ENCODE results near the gene ARHGEF2. TPM values are rescaled to one million over a fixed set of nuclear protein-coding genes. Genes with fewer than 3 reads are reported as not detected.

Gene ARHGEF2
- total RNA-seq, 1 donor from 2014 or later, result 197 TPM

- DNase-seq (ENCODE audit: low read depth), result no peak
- Histone ChIP-seq H3K4me3 (ENCODE audit: low read depth, low read length) (no peak overlapping the region), H3K36me3 (ENCODE audit: control insufficient read depth, insufficient read depth, low read length) (peaks cover 5% of the 10 kb centered on the region), H3K27me3 (ENCODE audit: control insufficient read depth, insufficient read depth, low read length) (no peaks in the 10 kb centered on the region)
- no peak for TF ChIP-seq CTCF (IDR thresholded peaks at IDR 0.05; ENCODE audit: insufficient read depth, low read length, poor library complexity, severe bottlenecking)
Observed at GRCh38 chr1:155960081-155960745, 18.1 kb downstream of the ARHGEF2 start.

- no peak overlapping the region for H3K4me3 ChIP-seq (ENCODE audit: low read depth, low read length)
- no peak for TF ChIP-seq CTCF (IDR thresholded peaks at IDR 0.05; ENCODE audit: insufficient read depth, low read length, poor library complexity, severe bottlenecking)
- no peaks in the 10 kb centered on the region for H3K27me3 ChIP-seq (ENCODE audit: control insufficient read depth, insufficient read depth, low read length)
- no peak for DNase-seq (ENCODE audit: low read depth)
- peaks cover 6% of the 10 kb centered on the region for H3K36me3 ChIP-seq (ENCODE audit: control insufficient read depth, insufficient read depth, low read length)
Observed at GRCh38 chr1:155957411-155957915, 20.9 kb downstream of the ARHGEF2 start.

- no peaks in the 10 kb centered on the region for H3K27me3 ChIP-seq (ENCODE audit: control insufficient read depth, insufficient read depth, low read length)
- TF ChIP-seq CTCF (IDR thresholded peaks at IDR 0.05; ENCODE audit: insufficient read depth, low read length, poor library complexity, severe bottlenecking), result no peak
- no peak overlapping the region for H3K4me3 ChIP-seq (ENCODE audit: low read depth, low read length)
- no peak for DNase-seq (ENCODE audit: low read depth)
- peaks cover 5% of the 10 kb centered on the region for H3K36me3 ChIP-seq (ENCODE audit: control insufficient read depth, insufficient read depth, low read length)
Observed at GRCh38 chr1:155954645-155955044, 23.7 kb downstream of the ARHGEF2 start.

- Histone ChIP-seq H3K4me3 (ENCODE audit: low read depth, low read length) (no peak overlapping the region), H3K36me3 (ENCODE audit: control insufficient read depth, insufficient read depth, low read length) (peaks cover 5% of the 10 kb centered on the region), H3K27me3 (ENCODE audit: control insufficient read depth, insufficient read depth, low read length) (no peaks in the 10 kb centered on the region)
- no peak for DNase-seq (ENCODE audit: low read depth)
- TF ChIP-seq CTCF (IDR thresholded peaks at IDR 0.05; ENCODE audit: insufficient read depth, low read length, poor library complexity, severe bottlenecking), result no peak
Observed at GRCh38 chr1:155952505-155952890, 25.8 kb downstream of the ARHGEF2 start.

- no peaks in the 10 kb centered on the region for H3K27me3 ChIP-seq (ENCODE audit: control insufficient read depth, insufficient read depth, low read length)
Observed at GRCh38 chr1:155951753-155952504, 26.4 kb downstream of the ARHGEF2 start.

More at GRCh38 chr1:155951753-155952504, 26.4 kb downstream of the ARHGEF2 start:
- no peak for TF ChIP-seq CTCF (IDR thresholded peaks at IDR 0.05; ENCODE audit: insufficient read depth, low read length, poor library complexity, severe bottlenecking)
- Histone ChIP-seq H3K4me3 (ENCODE audit: low read depth, low read length) (no peak overlapping the region), H3K36me3 (ENCODE audit: control insufficient read depth, insufficient read depth, low read length) (peaks cover 5% of the 10 kb centered on the region)
- no peak for DNase-seq (ENCODE audit: low read depth)

Data from kidney epithelial cell (primary cell).